GM18870 (cell line): Measurements from ENCODE around the gene OR11A1.

Experiments
- ATAC-seq: cut with Tn5 transposase; IDR thresholded peaks from one replicate; pipeline ENCODE4 v1.9.1; 2021; ENCODE audit warnings: moderate library complexity; ENCODE audit not compliant: unreplicated experiment

Gene OR11A1

GRCh38 chr6:29456971-29457370 is at the start of gene OR11A1, which contains the start of gene OR2H1:
OR11A1 (minus strand) TSS chr6:29457071; CDS start chr6:29427641, 29,430 bp downstream.
OR2H1 (plus strand) TSS chr6:29457155; CDS start chr6:29461770, 4,615 bp downstream.
- no peak for ATAC-seq

GRCh38 chr6:29506446-29507067 is 49.7 kb upstream of the OR11A1 start:
- ATAC-seq, result no peak

GRCh38 chr6:29505808-29506207 is 48.9 kb upstream of the OR11A1 start:
- no peak for ATAC-seq

GRCh38 chr6:29504961-29505360 is 48.1 kb upstream of the OR11A1 start:
- no peak for ATAC-seq

- ATAC-seq, result no peak
These were observed 45.7 kb upstream of the OR11A1 start for GRCh38 chr6:29502597-29502996.

GRCh38 chr6:29502181-29502580 is 45.3 kb upstream of the OR11A1 start:
- no peak for ATAC-seq

GRCh38 chr6:29501106-29501505 is 44.2 kb upstream of the OR11A1 start:
- ATAC-seq, result no peak

- no peak for ATAC-seq
These were observed 43.7 kb upstream of the OR11A1 start for GRCh38 chr6:29500594-29500993.

- no peak for ATAC-seq
These were observed 42.8 kb upstream of the OR11A1 start for GRCh38 chr6:29499704-29500103.

- no peak for ATAC-seq
These were observed 40.1 kb upstream of the OR11A1 start for GRCh38 chr6:29496961-29497360.

GRCh38 chr6:29495571-29495970 is 38.7 kb upstream of the OR11A1 start:
- no peak for ATAC-seq

GRCh38 chr6:29494131-29494530 is 37.3 kb upstream of the OR11A1 start:
- no peak for ATAC-seq

GRCh38 chr6:29493261-29493660 is 36.4 kb upstream of the OR11A1 start:
- ATAC-seq, result no peak

- ATAC-seq, result no peak
These were observed 34.7 kb upstream of the OR11A1 start for GRCh38 chr6:29491574-29491973.

- ATAC-seq, result no peak
These were observed 33.7 kb upstream of the OR11A1 start for GRCh38 chr6:29490552-29490951.

GRCh38 chr6:29490055-29490454 is 33.2 kb upstream of the OR11A1 start:
- no peak for ATAC-seq

GRCh38 chr6:29489286-29489685 is 32.4 kb upstream of the OR11A1 start:
- no peak for ATAC-seq

GRCh38 chr6:29488874-29489273 is 32.0 kb upstream of the OR11A1 start:
- no peak for ATAC-seq

GRCh38 chr6:29487660-29488059 is 30.8 kb upstream of the OR11A1 start, which contains the start of gene MAS1L:
MAS1L (minus strand) TSS chr6:29487956; CDS start chr6:29487902, 54 bp downstream.
- no peak for ATAC-seq

- ATAC-seq, result no peak
These were observed 30.3 kb upstream of the OR11A1 start for GRCh38 chr6:29487131-29487530.

GRCh38 chr6:29486577-29486976 is 29.7 kb upstream of the OR11A1 start:
- no peak for ATAC-seq

GRCh38 chr6:29483735-29484134 is 26.9 kb upstream of the OR11A1 start:
- no peak for ATAC-seq

- ATAC-seq, result no peak
These were observed 26.3 kb upstream of the OR11A1 start for GRCh38 chr6:29483186-29483585.
